A673 (cell line): ENCODE results near the gene TMEM270. TPM values are rescaled to one million over a fixed set of nuclear protein-coding genes. Genes with fewer than 3 reads are reported as not detected.

Experiments
- Bru-seq: library from RNA; stranded (reverse); fragments of 400-500 nt; gene quantifications from one replicate; lab custom pipeline; 2021; lab: Mats Ljungman, UMichigan
- BruChase-seq, 2 experiments: library from RNA; stranded (reverse); fragments of 400-500 nt; gene quantifications; one replicate each; lab custom pipeline; 2021; lab: Mats Ljungman, UMichigan
- BruUV-seq: library from RNA; stranded (reverse); fragments of 400-500 nt; replicated peaks from 2 replicates; lab custom pipeline; 2021; lab: Mats Ljungman, UMichigan
- CTCF ChIA-PET: fragments of 300-600 bp; sonication (Branson Sonifier 250); formaldehyde crosslinking; loops from one replicate; lab custom pipeline; 2022; ENCODE audit warnings: antibody characterized with exemption; lab: Charles Lee
- POLR2A ChIA-PET: fragments of 300-600 bp; sonication (Branson Sonifier 250); formaldehyde crosslinking; loops from one replicate; lab custom pipeline; 2022; ENCODE audit warnings: antibody characterized with exemption; ENCODE audit not compliant: low non-redundant PET; lab: Charles Lee
- DNase-seq: peaks from one replicate; pipeline ENCODE4 v3.0.0-alpha.2; 2015; ENCODE audit warnings: low spot score
- H3K27ac ChIP-seq: fragments of 200-600 bp; sonication (generic); 2 replicates; pipeline ENCODE4 v1.5.1; 2016; ENCODE audit warnings: mixed run types, low read depth, mild to moderate bottlenecking, mixed read lengths, antibody characterized with exemption, low read length; ENCODE audit not compliant: poor library complexity, severe bottlenecking
- H3K27me3 ChIP-seq: fragments of 200-600 bp; sonication (generic); replicated peaks from 2 replicates; pipeline ENCODE4 v1.6.1; 2017; ENCODE audit warnings: mixed run types, low read depth, mild to moderate bottlenecking, mixed read lengths, antibody characterized with exemption, low read length; ENCODE audit not compliant: insufficient read depth, poor library complexity
- H3K36me3 ChIP-seq: fragments of 200-600 bp; sonication (generic); 2 replicates; pipeline ENCODE4 v1.6.1; 2016; ENCODE audit warnings: mixed run types, mild to moderate bottlenecking, mixed read lengths, antibody characterized with exemption, low read length; ENCODE audit not compliant: insufficient read depth, poor library complexity, severe bottlenecking
- H3K4me1 ChIP-seq: fragments of 200-600 bp; sonication (generic); 2 replicates; pipeline ENCODE4 v1.6.1; 2017; ENCODE audit warnings: mixed run types, mild to moderate bottlenecking, mixed read lengths, antibody characterized with exemption, low read length; ENCODE audit not compliant: insufficient read depth, poor library complexity, severe bottlenecking
- H3K4me3 ChIP-seq: fragments of 200-600 bp; sonication (generic); 2 replicates; pipeline ENCODE4 v1.5.1; 2016; ENCODE audit warnings: low read depth, mixed run types, mild to moderate bottlenecking, mixed read lengths, low read length; ENCODE audit not compliant: poor library complexity, severe bottlenecking
- H3K9me3 ChIP-seq: fragments of 200-600 bp; sonication (generic); 2 replicates; pipeline ENCODE4 v1.6.1; 2016; ENCODE audit warnings: mixed run types, low read depth, mild to moderate bottlenecking, mixed read lengths, antibody characterized with exemption, low read length; ENCODE audit not compliant: poor library complexity, severe bottlenecking
- CTCF ChIP-seq: fragments of 300-800, 200-600 bp; sonication (generic); conservative IDR thresholded peaks from 2 replicates; pipeline ENCODE4 v1.5.1; 2017; ENCODE audit warnings: low read depth, mild to moderate bottlenecking, antibody characterized with exemption, low read length, moderate library complexity, mixed read lengths
- EZH2 ChIP-seq: fragments of 200-600 bp; sonication (generic); IDR thresholded peaks from 2 replicates; pipeline ENCODE4 v1.6.1; 2017; ENCODE audit warnings: borderline replicate concordance, low read depth, mild to moderate bottlenecking, mixed read lengths, antibody characterized with exemption, low read length; ENCODE audit not compliant: poor library complexity, severe bottlenecking
- intact Hi-C: fragments of 100-400 bp; cut with micrococcal nuclease; formaldehyde crosslinking; loops from one replicate; pipeline ENCODE4 v1.10.0; 2022; ENCODE audit not compliant: unreplicated experiment
- long read RNA-seq: library from polyadenylated mRNA; stranded (forward); transcript quantifications from one replicate; pipeline ENCODE4 v2.0.0, GENCODE V29; 2022
- total RNA-seq: library from RNA; stranded (reverse); gene quantifications from 2 replicates; pipeline ENCODE4 v1.2.3, GENCODE V29; 2021

Gene TMEM270
- total RNA-seq, result not detected in 2 replicates
- Bru-seq, nascent RNA, result percentile 12 among the genes with signal in this experiment
- not detected for BruChase-seq, experiment 1, labeled RNA remaining after a 2-hour chase
- percentile 18 among the genes with signal in this experiment for BruChase-seq, experiment 2, labeled RNA remaining after a 6-hour chase
- long read RNA-seq, result 0 reads

GRCh38 chr7:73860859-73861258 lies at the start of gene TMEM270:
Gene TMEM270 (plus strand): TSS chr7:73861159. CDS start chr7:73861195, 36 bp downstream.
- no peak for DNase-seq
- Histone ChIP-seq H3K9me3 (no peaks in the 10 kb centered on the region), H3K27ac (no peak within 1 kb of the TSS), H3K36me3 (no peaks in the 10 kb centered on the region), H3K27me3 (no peaks in the 10 kb centered on the region), H3K4me1 (no peaks in the 10 kb centered on the region), H3K4me3 (no peak within 1 kb of the TSS)
- BruUV-seq, result no TSS peak
- ChIA-PET POLR2A (no interaction called here), CTCF (no interaction called here)
- intact Hi-C loops, result loop anchor here (10.0 kb wide), 2 partner anchors 344 to 544 kb away; no protein-coding TSS in a partner anchor
- TF ChIP-seq EZH2 (no peak), CTCF (no peak)

GRCh38 chr7:73811760-73812168 lies 49.2 kb upstream of the TMEM270 start:
- H3K9me3 ChIP-seq, result no peaks in the 10 kb centered on the region
- no peaks in the 10 kb centered on the region for H3K27me3 ChIP-seq
- TF ChIP-seq EZH2 (no peak), CTCF (peak; percentile 85)
- no peaks in the 10 kb centered on the region for H3K4me1 ChIP-seq
- ChIA-PET POLR2A (no interaction called here), CTCF (interaction anchor here (0.7 kb wide), 1 partner anchor 141 kb away, joined by 3 read pairs; no protein-coding TSS in a partner anchor)
- no peak overlapping the region for H3K4me3 ChIP-seq
- no peaks in the 10 kb centered on the region for H3K36me3 ChIP-seq
- no TSS peak for BruUV-seq
- no peak overlapping the region for H3K27ac ChIP-seq
- intact Hi-C loops, result loop anchor here (1.0 kb wide), 1 partner anchor 44 kb away; no protein-coding TSS in a partner anchor
- peak; percentile 74 for DNase-seq

- DNase-seq, result no peak
- H3K4me3 ChIP-seq, result no peak overlapping the region
- no TSS peak for BruUV-seq
- H3K9me3 ChIP-seq, result no peaks in the 10 kb centered on the region
- no peaks in the 10 kb centered on the region for H3K27me3 ChIP-seq
- intact Hi-C loops, result no loop called here
- ChIA-PET POLR2A (no interaction called here), CTCF (no interaction called here)
- no peak overlapping the region for H3K27ac ChIP-seq
- no peak for TF ChIP-seq CTCF
- no peak for TF ChIP-seq EZH2
- no peaks in the 10 kb centered on the region for H3K36me3 ChIP-seq
- H3K4me1 ChIP-seq, result no peaks in the 10 kb centered on the region
These were observed 48.0 kb upstream of the TMEM270 start for GRCh38 chr7:73812996-73813395.
